NB4 (cell line): Measurements from ENCODE around the gene ATP6V1C2.

Source experiments
- CTCF ChIP-seq: IDR thresholded peaks from one replicate; pipeline ENCODE4 v1.5.1; 2012; ENCODE audit warnings: low read depth, low read length
- MAX ChIP-seq: IDR thresholded peaks from 2 replicates; pipeline ENCODE4 v1.6.1; 2011; ENCODE audit warnings: low read depth, low read length
- POLR2A ChIP-seq: IDR thresholded peaks from 2 replicates; pipeline ENCODE4 v1.6.1; 2011; ENCODE audit warnings: mild to moderate bottlenecking; ENCODE audit not compliant: insufficient read length; ENCODE audit errors: extremely low read depth

GRCh38 chr2:10826026-10826425 lies 104.6 kb downstream of the ATP6V1C2 start:
- TF ChIP-seq CTCF = no peak
- no peak for TF ChIP-seq POLR2A
- no peak for TF ChIP-seq MAX
